GM19351 (cell line): ENCODE results near the gene RILPL2.
"Not testable (repeated sequence)": the region's sequence is repeated elsewhere in the genome, so short reads cannot be mapped to it uniquely, and the experiment has no call there.

Experiments used
- ATAC-seq: cut with Tn5 transposase; IDR thresholded peaks from one replicate; pipeline ENCODE4 v1.9.1; 2021; ENCODE audit warnings: mild to moderate bottlenecking, moderate library complexity; ENCODE audit not compliant: unreplicated experiment

RILPL2 gene

GRCh38 chr12:123407269-123407668, 29.2 kb downstream of the RILPL2 start:
- not testable (repeated sequence) for ATAC-seq

- no peak for ATAC-seq
Observed at GRCh38 chr12:123404581-123404980, 31.9 kb downstream of the RILPL2 start.

- no peak for ATAC-seq
Observed at GRCh38 chr12:123401753-123402683, 34.5 kb downstream of the RILPL2 start.

- ATAC-seq: no peak
Observed at GRCh38 chr12:123399255-123399617, 37.2 kb downstream of the RILPL2 start.

GRCh38 chr12:123398550-123399254, 37.8 kb downstream of the RILPL2 start:
- ATAC-seq: no peak

GRCh38 chr12:123398177-123398549, 38.3 kb downstream of the RILPL2 start:
- ATAC-seq: no peak

GRCh38 chr12:123397400-123397799, 39.1 kb downstream of the RILPL2 start:
- no peak for ATAC-seq

GRCh38 chr12:123396954-123397353, 39.5 kb downstream of the RILPL2 start:
- no peak for ATAC-seq

- no peak for ATAC-seq
Observed at GRCh38 chr12:123396543-123396942, 39.9 kb downstream of the RILPL2 start.

GRCh38 chr12:123395236-123395635, 41.2 kb downstream of the RILPL2 start:
- no peak for ATAC-seq

GRCh38 chr12:123393747-123394146, 42.7 kb downstream of the RILPL2 start:
- no peak for ATAC-seq

- ATAC-seq: no peak
Observed at GRCh38 chr12:123391546-123392343, 44.7 kb downstream of the RILPL2 start.

GRCh38 chr12:123390498-123391426, 45.7 kb downstream of the RILPL2 start:
- no peak for ATAC-seq

- ATAC-seq: peak; percentile 29
Observed at GRCh38 chr12:123389560-123390351, 46.7 kb downstream of the RILPL2 start.

- ATAC-seq: no peak
Observed at GRCh38 chr12:123388951-123389559, 47.4 kb downstream of the RILPL2 start.

- peak; percentile 34 for ATAC-seq
Observed at GRCh38 chr12:123388177-123388950, 48.1 kb downstream of the RILPL2 start.

- no peak for ATAC-seq
Observed at GRCh38 chr12:123387508-123388176, 48.8 kb downstream of the RILPL2 start.

GRCh38 chr12:123385536-123385935, 50.9 kb downstream of the RILPL2 start:
- not testable (repeated sequence) for ATAC-seq
